Measurements from ENCODE around the gene JUN.

Gene JUN

DNA sequence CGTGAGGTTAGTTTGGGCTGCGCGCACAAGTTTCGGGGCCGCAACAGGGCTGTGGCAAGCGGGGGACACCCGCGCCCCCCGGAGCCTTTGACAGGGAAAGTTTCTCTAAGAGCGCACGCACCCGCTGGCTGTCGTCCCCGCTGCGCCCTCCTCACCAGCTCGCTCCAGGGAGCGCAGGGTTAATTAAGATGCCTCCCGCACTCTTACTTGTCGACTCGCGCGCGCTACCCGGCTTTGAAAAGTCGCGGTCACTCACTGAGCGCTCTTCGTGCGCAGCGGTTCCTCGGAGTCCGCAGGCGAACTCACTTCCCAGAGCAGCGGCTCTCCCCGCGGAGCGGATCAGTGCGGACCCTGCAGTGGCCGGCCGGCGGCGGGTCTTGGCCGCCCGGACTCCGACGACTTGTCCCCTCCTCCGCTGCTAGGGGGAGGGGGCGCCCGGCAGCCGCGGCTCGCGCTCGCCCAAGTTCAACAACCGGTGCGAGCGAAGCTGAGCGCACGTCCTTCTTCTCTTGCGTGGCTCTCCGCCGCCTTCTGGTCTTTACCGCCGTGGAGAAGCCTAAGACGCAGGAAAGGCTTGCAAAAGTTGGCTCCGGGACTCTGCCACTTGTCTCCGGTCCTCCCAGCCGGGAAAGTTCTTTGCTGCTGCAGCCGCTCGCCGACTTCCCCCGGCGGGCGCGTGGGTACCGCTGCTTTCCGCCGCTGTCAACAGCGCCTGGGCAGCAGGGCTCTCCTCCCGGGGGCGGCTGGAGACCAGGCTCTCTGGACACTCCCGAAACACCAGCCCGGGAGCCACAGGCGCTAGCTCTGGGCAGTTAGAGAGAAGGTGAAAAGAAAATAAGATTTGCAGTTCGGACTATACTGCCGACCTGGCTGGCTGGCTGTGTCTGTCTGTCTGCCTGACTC, 506 bp downstream of the JUN start:
- peak; percentile 19 to 34 for DNase-seq (ENCODE audit: low read depth in 2 of 2)

DNA sequence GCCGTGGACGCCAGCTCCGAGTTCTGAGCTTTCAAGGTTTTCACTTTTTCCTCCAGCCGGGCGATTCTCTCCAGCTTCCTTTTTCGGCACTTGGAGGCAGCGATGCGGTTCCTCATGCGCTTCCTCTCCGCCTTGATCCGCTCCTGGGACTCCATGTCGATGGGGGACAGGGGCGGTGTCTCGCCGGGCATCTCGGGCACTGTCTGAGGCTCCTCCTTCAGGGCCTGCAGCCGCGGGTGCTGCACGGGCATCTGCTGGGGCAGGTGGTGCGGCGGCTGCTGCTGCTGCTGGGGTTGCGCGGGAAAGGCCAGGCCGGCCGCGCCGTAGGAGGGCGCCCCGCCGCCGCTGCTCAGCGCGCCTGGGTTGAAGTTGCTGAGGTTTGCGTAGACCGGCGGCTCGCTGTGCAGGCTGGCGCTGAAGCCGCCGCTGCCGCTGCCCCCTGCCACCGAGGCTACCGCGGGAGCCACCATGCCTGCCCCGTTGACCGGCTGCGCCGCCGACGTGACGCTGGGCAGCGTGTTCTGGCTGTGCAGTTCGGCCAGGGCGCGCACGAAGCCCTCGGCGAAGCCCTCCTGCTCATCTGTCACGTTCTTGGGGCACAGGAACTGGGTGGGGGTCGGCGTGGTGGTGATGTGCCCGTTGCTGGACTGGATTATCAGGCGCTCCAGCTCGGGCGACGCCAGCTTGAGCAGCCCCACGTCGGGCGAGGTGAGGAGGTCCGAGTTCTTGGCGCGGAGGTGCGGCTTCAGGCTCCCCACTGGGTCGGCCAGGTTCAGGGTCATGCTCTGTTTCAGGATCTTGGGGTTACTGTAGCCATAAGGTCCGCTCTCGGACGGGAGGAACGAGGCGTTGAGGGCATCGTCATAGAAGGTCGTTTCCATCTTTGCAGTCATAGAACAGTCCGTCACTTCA, 1.4 kb downstream of the JUN start:
- peak; percentile 39 to 51 for DNase-seq (ENCODE audit: low read depth in 2 of 2)

DNA sequence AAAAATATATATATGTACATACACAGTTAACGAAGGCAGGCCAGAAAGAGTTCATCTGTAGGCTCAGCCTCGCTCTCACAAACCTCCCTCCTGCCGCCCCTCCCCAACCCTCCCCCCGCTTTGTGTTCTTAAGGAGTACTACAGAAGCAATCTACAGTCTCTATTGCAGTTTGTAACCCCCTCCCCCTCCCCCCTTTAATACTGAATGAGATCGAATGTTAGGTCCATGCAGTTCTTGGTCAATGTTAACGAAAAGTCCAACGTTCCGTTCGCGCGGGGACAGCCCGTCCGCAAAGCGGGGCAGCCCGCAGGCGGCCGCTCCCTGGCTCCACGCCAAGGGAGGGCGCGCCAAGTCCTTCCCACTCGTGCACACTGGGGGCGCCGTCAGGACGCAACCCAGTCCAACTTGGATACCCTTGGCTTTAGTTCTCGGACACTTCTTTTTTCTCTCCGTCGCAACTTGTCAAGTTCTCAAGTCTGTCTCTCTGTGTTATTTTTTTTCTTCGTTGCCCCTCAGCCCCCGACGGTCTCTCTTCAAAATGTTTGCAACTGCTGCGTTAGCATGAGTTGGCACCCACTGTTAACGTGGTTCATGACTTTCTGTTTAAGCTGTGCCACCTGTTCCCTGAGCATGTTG, 2.2 kb downstream of the JUN start:
- DNase-seq (ENCODE audit: low read depth in 2 of 2): peak; percentile 21 to 27

DNA sequence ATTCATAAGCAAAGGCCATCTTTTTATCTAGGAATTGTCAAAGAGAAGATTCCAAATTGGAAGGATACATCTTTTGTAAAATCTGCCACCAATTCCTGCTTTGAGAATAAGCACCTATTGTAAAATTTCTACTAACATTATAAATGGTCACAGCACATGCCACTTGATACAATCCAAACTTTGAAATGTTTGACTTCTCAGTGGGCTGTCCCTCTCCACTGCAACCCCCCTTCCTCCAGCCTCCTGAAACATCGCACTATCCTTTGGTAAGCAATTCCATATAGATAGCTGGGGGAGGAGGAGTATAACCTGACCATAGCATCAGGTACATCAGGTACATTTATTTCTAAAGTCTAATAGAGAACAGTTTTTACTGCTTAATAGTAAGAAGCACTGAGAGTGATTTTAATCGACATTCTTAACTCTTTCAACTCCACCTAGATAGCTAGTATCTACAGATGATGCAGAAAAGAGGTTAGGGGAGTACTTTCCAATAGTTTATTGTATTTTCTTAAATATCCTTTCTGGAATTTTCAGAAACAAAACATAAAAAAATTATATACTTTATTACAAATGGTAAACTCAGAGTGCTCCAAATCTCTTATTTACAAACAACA, 2.9 kb downstream of the JUN start:
- no peak for DNase-seq (ENCODE audit: low read depth in 2 of 2)

DNA sequence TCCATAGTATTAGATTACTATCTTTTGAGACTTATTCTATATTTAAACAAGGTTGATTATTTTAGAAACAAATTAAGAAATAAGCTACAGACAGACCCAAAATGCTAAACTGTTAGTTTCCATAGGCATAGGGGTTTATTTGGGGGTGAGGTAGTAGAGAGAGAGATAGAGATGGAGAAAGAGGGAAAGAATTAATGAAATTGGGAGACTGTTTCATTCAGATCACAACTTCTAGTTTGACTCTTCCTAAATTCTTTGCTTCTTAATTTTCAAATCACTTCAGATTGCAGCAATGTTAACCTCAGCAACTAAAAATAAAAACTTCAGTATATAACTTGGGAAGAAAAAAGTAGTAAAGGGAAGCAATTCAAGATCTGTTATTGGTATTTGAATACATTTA, 3.4 kb downstream of the JUN start:
- DNase-seq (ENCODE audit: low read depth in 2 of 2): no peak

DNA sequence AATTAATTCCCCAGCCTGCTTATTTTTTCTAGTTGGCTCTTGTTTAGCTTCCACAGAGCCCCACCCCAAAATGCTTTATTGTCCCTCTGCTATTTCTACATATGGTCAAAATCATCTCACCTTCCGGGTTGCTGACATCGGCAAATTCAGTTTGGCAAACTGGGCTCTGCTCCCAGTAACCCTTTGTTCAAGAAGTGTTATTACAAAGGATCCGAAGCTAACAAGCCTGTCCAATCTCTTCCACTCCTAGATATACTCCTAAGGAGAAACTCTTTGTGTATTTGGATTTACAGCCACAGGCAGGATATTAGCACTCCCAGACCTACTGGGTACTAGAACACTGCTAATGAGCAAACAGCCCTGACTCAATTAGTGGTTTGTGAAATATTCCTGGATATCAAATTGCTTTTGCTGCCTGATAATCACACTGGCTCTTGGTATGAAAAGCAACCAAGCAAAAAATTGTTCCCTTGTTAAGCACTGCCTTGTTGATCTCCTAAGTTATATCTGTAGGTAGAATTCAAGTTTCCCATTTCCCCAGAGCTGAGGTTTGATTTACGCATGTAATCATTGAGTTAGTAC, 4.0 kb downstream of the JUN start:
- DNase-seq (ENCODE audit: low read depth in 2 of 2): no peak

DNA sequence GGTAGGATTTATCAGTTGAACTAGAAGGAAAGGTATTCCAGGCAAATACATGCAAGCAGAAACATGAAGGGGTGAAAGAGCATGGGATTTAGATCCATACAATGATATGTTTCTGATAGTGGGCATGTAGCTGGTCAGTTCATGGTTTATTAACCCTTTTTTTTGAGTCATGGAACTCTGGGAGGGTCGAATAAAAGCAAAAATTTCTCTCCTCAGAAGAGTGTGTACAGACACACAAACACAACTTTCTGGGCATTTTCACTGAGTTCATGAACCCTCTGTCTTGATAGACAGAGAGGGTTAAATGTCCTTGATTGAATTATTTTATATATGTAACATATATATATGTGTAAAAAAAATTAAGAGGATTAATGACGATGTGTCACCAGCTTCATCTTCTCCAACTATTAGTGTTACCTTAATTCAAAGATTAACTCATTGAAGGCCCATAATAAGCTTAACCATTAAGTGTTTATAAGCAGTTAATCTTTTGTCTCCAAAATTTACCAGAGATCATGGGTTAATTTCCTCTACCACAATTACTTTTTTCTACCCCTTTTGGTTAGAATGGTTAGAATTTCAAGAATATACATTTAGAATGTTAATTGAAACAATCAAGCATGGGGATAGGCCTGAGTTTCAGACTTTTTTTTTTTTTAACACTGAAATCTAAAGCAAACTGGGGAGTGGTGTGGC, 4.6 kb downstream of the JUN start:
- no peak for DNase-seq (ENCODE audit: low read depth in 2 of 2)

DNA sequence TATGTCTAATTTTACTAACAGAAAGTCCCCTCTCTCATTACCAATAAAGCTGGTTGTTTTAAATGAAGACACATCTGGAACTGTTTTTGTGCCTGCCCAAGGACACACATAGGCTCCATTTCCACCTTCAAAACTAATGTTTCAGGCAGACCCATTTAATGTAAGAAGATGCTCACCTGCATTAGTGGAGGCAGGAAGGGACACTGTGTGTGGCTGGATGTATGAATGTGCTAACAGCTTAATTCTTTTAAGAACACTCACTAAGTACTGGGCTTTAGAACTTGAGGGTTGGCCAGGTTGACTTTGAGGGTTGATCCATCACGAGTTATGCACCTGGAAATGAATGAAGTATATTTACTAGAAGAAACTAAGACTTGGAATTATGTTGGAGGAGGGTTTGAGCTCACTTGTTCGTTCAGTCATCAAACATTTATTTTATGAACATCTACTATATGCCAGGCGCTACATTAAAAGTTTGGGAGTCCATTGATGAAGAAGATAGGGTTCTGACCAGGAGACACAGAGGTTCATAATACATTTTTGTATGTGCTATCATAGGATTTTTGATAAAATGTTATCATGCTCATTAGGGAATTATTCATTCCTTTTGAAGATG, 5.4 kb downstream of the JUN start:
- no peak for DNase-seq (ENCODE audit: low read depth in 2 of 2)

DNA sequence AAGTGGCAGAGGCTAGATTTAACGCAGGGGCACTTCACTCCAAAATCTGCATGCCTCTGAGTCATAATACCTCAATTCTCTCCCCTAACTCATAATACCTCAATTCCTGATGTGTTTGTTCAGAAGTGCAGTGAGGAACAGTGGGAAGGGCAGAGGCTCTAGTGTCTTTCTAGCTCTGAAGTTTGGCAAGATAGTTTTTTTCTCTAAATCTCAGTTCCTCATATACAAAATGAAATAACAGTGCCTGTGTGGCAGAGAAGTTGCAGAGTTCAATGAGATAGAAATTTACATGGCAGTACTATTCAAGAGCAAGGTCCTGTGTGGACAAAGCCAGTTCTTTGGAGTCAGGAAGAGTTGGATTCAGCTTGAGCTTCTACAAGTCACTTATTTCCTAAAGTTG, 9.8 kb downstream of the JUN start:
- DNase-seq (ENCODE audit: low read depth in 2 of 2): no peak

DNA sequence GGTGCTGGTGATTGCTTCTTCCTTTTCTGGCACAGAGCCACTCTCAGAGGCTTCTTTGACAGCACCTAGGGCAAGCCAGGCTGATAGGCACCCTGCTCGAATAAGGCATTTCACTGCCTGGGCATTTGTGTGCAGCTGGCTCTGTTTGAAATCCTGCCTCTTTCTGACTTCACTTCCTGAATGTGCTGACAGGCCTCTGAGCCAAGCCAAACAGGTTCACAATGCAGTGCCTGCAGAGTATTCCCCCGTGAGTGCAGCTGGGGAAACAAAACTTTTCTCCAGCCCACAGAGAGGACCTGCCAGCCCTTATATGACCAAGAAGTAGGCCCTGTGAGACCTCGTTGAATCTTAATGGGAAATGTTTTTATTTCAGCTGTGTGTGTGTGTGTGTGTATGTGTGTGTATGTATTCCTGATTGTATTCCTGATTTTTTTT, 10.4 kb downstream of the JUN start:
- DNase-seq (ENCODE audit: low read depth in 2 of 2): no peak

DNA sequence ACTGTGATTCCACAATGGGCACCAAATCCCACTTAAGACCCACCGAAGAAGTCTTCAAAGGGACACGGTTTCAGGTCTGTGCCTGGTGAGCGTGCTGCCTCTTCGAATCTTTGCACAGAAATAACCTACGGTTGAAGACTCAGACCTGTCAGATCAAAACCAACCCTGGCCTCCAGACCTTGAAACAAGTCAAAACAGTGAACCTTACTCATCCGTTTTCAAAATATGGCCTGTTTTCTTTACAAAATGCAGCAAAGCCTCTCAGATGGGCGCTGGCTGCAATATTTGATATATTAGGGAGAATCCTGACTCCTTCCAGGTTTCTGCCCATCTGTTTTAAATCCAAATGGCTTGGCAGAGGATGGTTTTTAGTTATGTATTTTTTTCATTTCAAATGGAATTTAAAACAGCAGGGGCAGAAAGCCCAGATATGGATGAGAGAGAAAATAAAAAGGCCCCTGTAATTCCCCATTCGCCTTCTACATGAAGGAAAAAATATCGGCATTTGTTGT, 14.0 kb downstream of the JUN start:
- no peak for DNase-seq (ENCODE audit: low read depth in 2 of 2)

DNA sequence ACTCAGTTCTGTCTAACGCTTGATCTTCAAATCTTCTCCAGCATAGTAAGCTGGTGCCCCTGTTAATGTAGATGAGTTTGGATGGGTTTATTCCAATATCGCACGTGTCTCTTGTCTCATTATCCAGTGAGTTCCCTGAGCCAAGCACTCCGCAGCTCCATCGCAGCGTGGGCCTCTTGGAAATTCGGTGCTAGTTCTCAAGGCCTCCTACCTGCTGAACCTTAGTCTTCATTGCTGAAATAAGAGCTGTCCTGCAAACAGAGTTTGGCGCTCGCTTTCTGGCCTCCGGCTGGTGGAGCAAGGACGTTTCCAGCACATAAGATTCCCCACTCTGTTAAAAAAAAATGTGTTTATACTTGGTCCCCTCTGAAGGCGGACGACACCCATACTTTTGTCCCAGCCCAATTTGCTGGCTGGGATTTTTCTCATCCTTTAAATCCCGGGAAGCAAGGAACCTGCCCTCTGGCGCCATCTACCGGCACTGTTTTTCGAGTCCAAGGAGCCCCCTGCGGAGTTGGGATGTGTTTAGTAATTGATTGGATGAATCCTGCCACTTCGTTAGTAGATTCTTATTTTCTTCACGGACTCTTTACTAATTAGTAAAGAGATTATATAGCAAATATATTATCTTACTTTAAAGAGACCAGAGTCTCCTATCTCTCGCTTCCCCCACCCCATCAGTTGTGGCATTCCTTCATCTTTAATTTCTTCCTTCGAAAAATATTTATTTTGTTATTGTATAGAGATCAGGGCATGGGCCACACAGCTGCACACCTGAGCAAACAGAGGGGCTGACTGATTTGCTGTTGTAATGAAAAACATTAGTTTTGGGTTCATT, 14.7 kb downstream of the JUN start:
- peak; percentile 28 to 36 for DNase-seq (ENCODE audit: low read depth in 2 of 2)

DNA sequence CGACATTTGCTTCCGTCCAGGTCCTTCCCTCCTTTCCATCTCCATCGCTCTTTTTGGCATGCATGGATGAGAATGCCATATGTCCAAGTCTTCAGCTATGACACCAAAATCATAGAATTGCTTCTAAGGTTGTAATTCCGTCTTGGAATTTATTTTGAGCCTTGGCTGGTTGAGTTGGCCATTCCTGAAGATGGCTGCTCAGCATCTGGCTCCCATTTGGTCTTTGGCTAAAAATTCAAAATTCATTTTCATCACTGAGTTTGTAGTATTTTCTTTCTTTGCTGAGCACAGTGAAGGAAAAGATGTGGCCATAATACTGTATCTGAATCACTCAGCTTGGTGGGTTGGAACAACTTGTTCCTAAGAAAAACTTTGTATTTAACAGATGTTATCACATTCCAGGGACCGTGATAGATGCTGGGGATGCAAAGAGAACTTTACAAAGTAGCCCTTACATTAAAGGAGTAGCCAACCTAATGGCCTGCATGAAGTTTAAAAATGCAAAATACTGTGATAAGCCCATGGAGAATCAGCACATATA, 15.6 kb downstream of the JUN start:
- DNase-seq (ENCODE audit: low read depth in 2 of 2): no peak

DNA sequence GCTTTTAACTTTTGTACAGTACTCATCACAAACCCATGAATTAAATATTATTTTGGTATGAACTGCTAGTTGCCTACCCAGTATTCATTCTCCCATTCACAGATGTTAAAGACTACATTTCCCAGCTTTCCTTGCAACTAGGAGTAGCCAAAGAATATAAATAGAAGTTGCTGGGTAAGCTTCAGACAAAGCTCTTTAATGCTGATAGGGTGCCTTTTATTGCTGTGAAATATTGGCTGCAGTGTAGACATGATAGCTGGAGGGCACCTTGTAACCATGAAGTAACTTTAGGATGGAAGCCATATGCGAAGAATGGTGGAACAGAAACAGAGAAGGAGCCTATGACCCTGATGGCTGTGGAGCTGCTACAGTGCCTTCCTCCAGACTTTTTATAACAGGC, 16.7 kb downstream of the JUN start:
- DNase-seq (ENCODE audit: low read depth in 2 of 2): no peak

DNA sequence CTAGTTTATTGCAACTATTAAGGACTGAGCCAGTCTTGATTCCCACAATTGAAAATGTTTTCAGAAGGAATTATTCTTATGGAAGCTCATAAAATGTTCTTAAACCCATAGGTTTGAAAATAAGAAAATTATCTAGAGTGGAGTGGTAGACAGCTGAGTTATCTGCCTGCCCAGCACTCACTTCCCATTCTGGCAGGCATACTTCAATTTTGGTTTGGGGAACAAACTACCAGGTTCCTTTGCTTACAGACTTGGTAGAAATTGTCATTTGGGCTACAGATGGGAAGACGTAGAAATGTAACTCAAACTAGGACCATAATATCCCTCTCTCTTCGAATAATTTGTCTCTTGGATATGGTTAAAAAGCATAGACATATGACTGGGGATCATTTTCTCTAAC, 18.4 kb downstream of the JUN start:
- no peak for DNase-seq (ENCODE audit: low read depth in 2 of 2)

DNA sequence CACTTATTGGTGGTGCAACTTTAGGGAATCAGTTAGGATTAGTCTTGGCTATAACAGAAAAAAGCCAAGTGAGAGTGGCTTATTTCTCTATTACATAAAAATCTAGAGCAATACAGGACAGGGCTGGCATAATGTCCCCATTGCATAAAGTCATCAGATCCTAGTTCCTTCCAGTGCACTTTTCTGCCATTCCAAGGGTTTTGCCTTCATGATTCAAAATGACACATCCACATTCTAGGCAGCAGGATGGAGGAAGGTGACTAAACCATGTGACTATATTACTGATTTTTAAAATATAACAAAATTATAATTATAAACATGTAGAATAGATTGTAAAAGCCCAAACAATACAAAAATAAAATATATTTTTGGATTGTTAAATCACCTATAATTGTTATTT, 18.8 kb downstream of the JUN start:
- no peak for DNase-seq (ENCODE audit: low read depth in 2 of 2)

DNA sequence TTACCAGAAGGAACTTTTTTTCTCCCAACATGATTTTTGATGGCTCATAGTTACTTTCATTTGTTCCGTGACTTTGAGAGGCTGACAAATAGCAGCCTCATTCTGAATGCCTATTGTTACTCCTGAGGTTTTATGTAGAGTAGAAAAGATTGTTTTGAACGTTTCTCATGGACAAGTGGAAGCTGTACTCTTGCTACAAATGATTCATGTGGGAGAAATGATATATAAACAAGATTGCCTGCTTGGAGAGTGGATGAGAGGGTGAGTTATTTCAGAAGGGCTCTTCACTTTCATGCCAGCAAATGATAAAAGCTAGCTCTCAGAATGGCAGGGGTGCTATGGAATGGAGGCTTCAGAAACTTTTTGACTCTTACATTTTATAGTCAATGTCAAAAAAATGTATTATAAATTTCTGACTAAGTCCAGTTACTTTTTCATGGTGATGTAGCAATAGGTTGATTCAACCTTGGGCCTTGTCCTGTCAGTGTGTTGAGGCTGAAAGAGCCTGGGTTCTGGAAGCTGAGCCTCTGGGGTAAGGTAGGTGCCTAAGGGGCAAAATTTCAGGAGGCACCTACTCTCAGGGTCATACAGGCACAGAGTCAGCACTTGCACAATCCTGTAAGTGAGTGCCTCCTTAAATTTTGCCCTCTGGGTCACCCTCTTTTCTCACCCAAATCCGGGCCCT, 19.4 kb downstream of the JUN start:
- no peak for DNase-seq (ENCODE audit: low read depth in 2 of 2)

DNA sequence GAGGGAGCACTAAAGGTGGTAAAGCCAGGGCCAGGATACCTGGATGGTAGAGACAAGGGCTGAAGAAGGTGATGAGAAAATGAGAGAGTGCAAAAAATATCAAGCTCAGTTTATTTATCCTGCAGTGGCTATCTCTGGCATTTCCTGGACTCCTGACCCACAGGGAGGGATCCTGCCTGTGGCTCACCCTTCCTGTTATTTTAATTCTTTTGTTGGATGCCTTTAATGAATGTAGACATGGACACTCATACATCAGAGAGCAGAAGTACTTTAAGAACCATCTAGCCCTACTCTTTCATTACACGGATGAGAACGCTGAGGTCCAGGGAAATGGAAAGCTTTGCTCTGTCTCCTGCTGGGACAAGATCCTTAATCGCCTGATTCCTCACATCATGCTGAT, 20.6 kb downstream of the JUN start:
- DNase-seq (ENCODE audit: low read depth in 2 of 2): no peak

Data from stimulated activated CD4-positive, alpha-beta T cell treated with anti-CD3 and anti-CD28 coated beads, Interleukin-1b, Interleukin-23, amount 100 ng/mL, for 4 hours (primary cell).